H1 (cell line): ENCODE measurements around the gene SGMS1. TPM values are rescaled to one million over a fixed set of nuclear protein-coding genes. Genes with fewer than 3 reads are reported as not detected.

ENCODE experiments used
- BACH1 ChIP-seq: IDR thresholded peaks from 2 replicates; pipeline ENCODE4 v1.6.1; 2012; ENCODE audit warnings: low read length, improper control_type of control experiment
- CEBPB ChIP-seq: IDR thresholded peaks from 2 replicates; pipeline ENCODE4 v1.6.1; 2012; ENCODE audit warnings: low read depth, low read length
- CHD7 ChIP-seq: fragments of 300-600 bp; sonication (generic); IDR thresholded peaks from 2 replicates; pipeline ENCODE4 v1.7.1; 2012; ENCODE audit warnings: low read length, moderate library complexity, mild to moderate bottlenecking, inconsistent platforms; ENCODE audit not compliant: insufficient replicate concordance
- E2F6 ChIP-seq: IDR thresholded peaks from 2 replicates; pipeline ENCODE4 v1.6.1; 2012; ENCODE audit warnings: inconsistent platforms
- EZH2 ChIP-seq: fragments of 200-600 bp; sonication (generic); IDR thresholded peaks from 2 replicates; pipeline ENCODE4 v1.7.1; 2012; ENCODE audit warnings: low read depth, mild to moderate bottlenecking, moderate library complexity, low read length, inconsistent platforms; ENCODE audit not compliant: severe bottlenecking
- GABPA ChIP-seq: IDR thresholded peaks from 2 replicates; pipeline ENCODE4 v1.6.1; 2011; ENCODE audit warnings: mild to moderate bottlenecking, low read length, moderate library complexity, borderline replicate concordance; ENCODE audit not compliant: insufficient read depth
- PHF8 ChIP-seq: fragments of 200-600 bp; sonication (generic); conservative IDR thresholded peaks from 2 replicates; pipeline ENCODE4 v1.7.1; 2012; ENCODE audit warnings: low read depth, mild to moderate bottlenecking, inconsistent platforms, low read length, moderate library complexity
- polyA plus RNA-seq, 7 experiments: library from polyadenylated mRNA; depleted of rRNA in 3 of 7; stranded (reverse) in 5 of 7; unstranded in 2 of 7; fragments of >200 nt in 5 of 7; fragments of 200-250 nt in 2 of 7; gene quantifications; 1 replicate in 5 of 7; 2 replicates in 1 of 7; 4 replicates in 1 of 7; pipeline versions ENCODE4 v1.2.1 to v1.2.3, GENCODE V29; 2011 to 2013; ENCODE audit warnings: missing spikeins in 2 of 7, mixed read lengths in 2 of 7
- total RNA-seq: library from RNA; stranded (reverse); fragmentation: NEBNext Ultra II Directional; extraction: Animal tissue kit (Norgen Biotek cat#: 25700); gene quantifications from 2 replicates; pipeline ENCODE4 v1.2.1, GENCODE V29; 2021

Gene SGMS1
- total and polyA plus RNA-seq, 2 of the 8 experiments (the other 6 are each of a cell fraction or from before 2014, with no cell fraction given) = 6.0 to 15.6 TPM

- no peak for TF ChIP-seq CHD7
- TF ChIP-seq EZH2 = no peak
- no peak for TF ChIP-seq GABPA
- no peak for TF ChIP-seq PHF8
- no peak for TF ChIP-seq CEBPB
- no peak for TF ChIP-seq BACH1
- no peak for TF ChIP-seq E2F6
Measured at GRCh38 chr10:50461123-50461522, 162.6 kb downstream of the SGMS1 start (continued).
